ENCODE results near the gene ZNF155.

The ZNF155 gene

GRCh38 chr19:43960411-43960810 lies 23.6 kb upstream of the ZNF155 start:
- H3K9me3 ChIP-seq (replicated peaks; ENCODE audit: low read length): peaks cover 19% of the 10 kb centered on the region

DNA sequence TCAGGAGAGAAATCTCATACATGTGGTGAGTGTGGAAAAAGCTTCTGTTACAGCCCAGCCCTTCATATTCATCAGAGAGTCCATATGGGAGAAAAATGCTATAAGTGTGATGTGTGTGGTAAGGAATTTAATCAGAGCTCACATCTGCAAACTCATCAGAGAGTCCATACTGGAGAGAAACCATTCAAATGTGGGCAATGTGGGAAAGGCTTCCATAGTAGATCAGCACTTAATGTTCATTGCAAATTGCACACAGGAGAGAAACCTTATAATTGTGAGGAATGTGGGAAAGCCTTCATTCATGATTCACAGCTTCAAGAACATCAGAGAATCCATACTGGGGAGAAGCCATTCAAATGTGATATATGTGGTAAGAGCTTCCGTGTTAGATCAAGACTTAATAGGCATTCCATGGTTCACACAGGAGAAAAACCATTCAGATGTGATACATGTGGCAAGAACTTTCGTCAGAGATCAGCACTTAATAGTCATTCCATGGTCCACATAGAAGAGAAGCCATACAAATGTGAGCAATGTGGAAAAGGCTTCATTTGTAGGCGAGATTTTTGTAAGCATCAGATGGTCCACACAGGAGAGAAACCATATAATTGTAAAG lies 17.8 kb upstream of the ZNF155 start:
- no peak overlapping the region for H3K4me2 ChIP-seq (ENCODE audit: low read length)
- H3K4me3 ChIP-seq (ENCODE audit: low read length): peak overlapping the region; percentile 11
- peaks cover 54% of the 10 kb centered on the region for H3K9me3 ChIP-seq (replicated peaks; ENCODE audit: low read length)
- H3K36me3 ChIP-seq (ENCODE audit: insufficient read depth, low read length): peaks cover 64% of the 10 kb centered on the region
- no peak overlapping the region for H3K9ac ChIP-seq (ENCODE audit: low read depth, low read length)
- no peaks in the 10 kb centered on the region for H3K4me1 ChIP-seq (ENCODE audit: control insufficient read depth, insufficient read depth, low read length)
- no peaks in the 10 kb centered on the region for H3K27me3 ChIP-seq (ENCODE audit: control insufficient read depth, insufficient read depth, low read length)

More at GRCh38 chr19:43960411-43960810, 23.6 kb upstream of the ZNF155 start:
- no peaks in the 10 kb centered on the region for H3K4me1 ChIP-seq (ENCODE audit: control insufficient read depth, insufficient read depth, low read length)
- no peak overlapping the region for H3K9ac ChIP-seq (ENCODE audit: low read depth, low read length)
- no peaks in the 10 kb centered on the region for H3K27me3 ChIP-seq (ENCODE audit: control insufficient read depth, insufficient read depth, low read length)
- peaks cover 23% of the 10 kb centered on the region for H3K36me3 ChIP-seq (ENCODE audit: insufficient read depth, low read length)
- H3K4me3 ChIP-seq (ENCODE audit: low read length): no peak overlapping the region
- H3K4me2 ChIP-seq (ENCODE audit: low read length): no peak overlapping the region

- H3K36me3 ChIP-seq (ENCODE audit: insufficient read depth, low read length): no peaks in the 10 kb centered on the region
- H3K4me1 ChIP-seq (ENCODE audit: control insufficient read depth, insufficient read depth, low read length): no peaks in the 10 kb centered on the region
- H3K9me3 ChIP-seq (replicated peaks; ENCODE audit: low read length): peaks cover 4% of the 10 kb centered on the region
- no peak overlapping the region for H3K4me3 ChIP-seq (ENCODE audit: low read length)
- H3K9ac ChIP-seq (ENCODE audit: low read depth, low read length): no peak overlapping the region
- H3K4me2 ChIP-seq (ENCODE audit: low read length): no peak overlapping the region
- no peaks in the 10 kb centered on the region for H3K27me3 ChIP-seq (ENCODE audit: control insufficient read depth, insufficient read depth, low read length)
Measured at GRCh38 chr19:43976732-43977131, 7.3 kb upstream of the ZNF155 start.

GRCh38 chr19:43983544-43983911 lies 460 bp upstream of the ZNF155 start:
- Histone ChIP-seq H3K9ac (ENCODE audit: low read depth, low read length) (no peak overlapping the region), H3K4me1 (ENCODE audit: control insufficient read depth, insufficient read depth, low read length) (peaks cover 5% of the 10 kb centered on the region), H3K4me3 (ENCODE audit: low read length) (peak overlapping the region; percentile 88), H3K36me3 (ENCODE audit: insufficient read depth, low read length) (no peaks in the 10 kb centered on the region), H3K27me3 (ENCODE audit: control insufficient read depth, insufficient read depth, low read length) (no peaks in the 10 kb centered on the region), H3K9me3 (replicated peaks; ENCODE audit: low read length) (no peaks in the 10 kb centered on the region), H3K4me2 (ENCODE audit: low read length) (peak overlapping the region; percentile 79)

- H3K9ac ChIP-seq (ENCODE audit: low read depth, low read length): peak overlapping the region; percentile 77
- H3K4me1 ChIP-seq (ENCODE audit: control insufficient read depth, insufficient read depth, low read length): peaks cover 5% of the 10 kb centered on the region
Measured at GRCh38 chr19:43984687-43985000, 656 bp downstream of the ZNF155 start.

DNA sequence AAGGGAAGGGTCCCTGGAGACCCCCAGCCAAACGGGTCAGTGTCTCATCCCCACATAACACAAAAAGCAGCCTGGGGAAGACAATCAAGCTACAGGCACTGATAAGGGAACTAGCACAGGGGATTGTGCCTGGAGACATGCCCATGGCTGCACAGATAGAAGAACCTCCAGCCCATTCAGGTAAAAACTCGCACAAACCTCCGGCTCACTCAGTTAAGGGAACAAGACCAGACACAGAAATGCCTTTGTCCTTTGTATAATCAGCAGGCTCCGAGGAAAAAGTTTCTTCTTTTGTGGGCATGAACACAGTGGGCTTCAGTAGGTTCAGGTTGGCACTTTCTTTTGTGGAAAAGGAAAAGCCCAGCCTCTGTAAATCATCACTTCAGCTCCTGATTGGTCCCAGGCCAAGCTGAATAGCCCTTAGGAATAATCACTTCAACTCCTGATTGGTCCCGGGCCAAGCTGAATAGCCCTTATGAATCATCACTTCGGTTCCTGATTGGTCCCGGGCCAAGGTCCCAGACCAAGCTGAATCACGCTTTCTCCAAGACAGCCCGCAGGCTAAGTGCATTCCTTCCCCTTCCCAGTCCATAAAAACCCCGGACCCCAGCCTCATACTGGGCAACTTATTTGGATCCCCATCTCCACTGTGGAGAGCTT lies 13.8 kb downstream of the ZNF155 start:
- no peaks in the 10 kb centered on the region for H3K9me3 ChIP-seq (replicated peaks; ENCODE audit: low read length)
- H3K4me3 ChIP-seq (ENCODE audit: low read length): no peak overlapping the region
- H3K4me2 ChIP-seq (ENCODE audit: low read length): no peak overlapping the region
- peaks cover 4% of the 10 kb centered on the region for H3K4me1 ChIP-seq (ENCODE audit: control insufficient read depth, insufficient read depth, low read length)
- H3K27me3 ChIP-seq (ENCODE audit: control insufficient read depth, insufficient read depth, low read length): no peaks in the 10 kb centered on the region
- no peak overlapping the region for H3K9ac ChIP-seq (ENCODE audit: low read depth, low read length)
- H3K36me3 ChIP-seq (ENCODE audit: insufficient read depth, low read length): peaks cover 32% of the 10 kb centered on the region

More at GRCh38 chr19:43984687-43985000, 656 bp downstream of the ZNF155 start:
- H3K9me3 ChIP-seq (replicated peaks; ENCODE audit: low read length): no peaks in the 10 kb centered on the region
- H3K36me3 ChIP-seq (ENCODE audit: insufficient read depth, low read length): peaks cover under 1% of the 10 kb centered on the region
- peak overlapping the region; percentile 88 for H3K4me3 ChIP-seq (ENCODE audit: low read length)
- peak overlapping the region; percentile 79 for H3K4me2 ChIP-seq (ENCODE audit: low read length)
- H3K27me3 ChIP-seq (ENCODE audit: control insufficient read depth, insufficient read depth, low read length): no peaks in the 10 kb centered on the region

- H3K27me3 ChIP-seq (ENCODE audit: control insufficient read depth, insufficient read depth, low read length): no peaks in the 10 kb centered on the region
- H3K4me3 ChIP-seq (ENCODE audit: low read length): peak overlapping the region; percentile 86
- H3K9me3 ChIP-seq (replicated peaks; ENCODE audit: low read length): no peaks in the 10 kb centered on the region
- peak overlapping the region; percentile 87 for H3K4me2 ChIP-seq (ENCODE audit: low read length)
- H3K4me1 ChIP-seq (ENCODE audit: control insufficient read depth, insufficient read depth, low read length): peaks cover 4% of the 10 kb centered on the region
- peak overlapping the region; percentile 77 for H3K9ac ChIP-seq (ENCODE audit: low read depth, low read length)
- peaks cover 5% of the 10 kb centered on the region for H3K36me3 ChIP-seq (ENCODE audit: insufficient read depth, low read length)
Measured at GRCh38 chr19:44002212-44002565, 18.2 kb downstream of the ZNF155 start.

DNA sequence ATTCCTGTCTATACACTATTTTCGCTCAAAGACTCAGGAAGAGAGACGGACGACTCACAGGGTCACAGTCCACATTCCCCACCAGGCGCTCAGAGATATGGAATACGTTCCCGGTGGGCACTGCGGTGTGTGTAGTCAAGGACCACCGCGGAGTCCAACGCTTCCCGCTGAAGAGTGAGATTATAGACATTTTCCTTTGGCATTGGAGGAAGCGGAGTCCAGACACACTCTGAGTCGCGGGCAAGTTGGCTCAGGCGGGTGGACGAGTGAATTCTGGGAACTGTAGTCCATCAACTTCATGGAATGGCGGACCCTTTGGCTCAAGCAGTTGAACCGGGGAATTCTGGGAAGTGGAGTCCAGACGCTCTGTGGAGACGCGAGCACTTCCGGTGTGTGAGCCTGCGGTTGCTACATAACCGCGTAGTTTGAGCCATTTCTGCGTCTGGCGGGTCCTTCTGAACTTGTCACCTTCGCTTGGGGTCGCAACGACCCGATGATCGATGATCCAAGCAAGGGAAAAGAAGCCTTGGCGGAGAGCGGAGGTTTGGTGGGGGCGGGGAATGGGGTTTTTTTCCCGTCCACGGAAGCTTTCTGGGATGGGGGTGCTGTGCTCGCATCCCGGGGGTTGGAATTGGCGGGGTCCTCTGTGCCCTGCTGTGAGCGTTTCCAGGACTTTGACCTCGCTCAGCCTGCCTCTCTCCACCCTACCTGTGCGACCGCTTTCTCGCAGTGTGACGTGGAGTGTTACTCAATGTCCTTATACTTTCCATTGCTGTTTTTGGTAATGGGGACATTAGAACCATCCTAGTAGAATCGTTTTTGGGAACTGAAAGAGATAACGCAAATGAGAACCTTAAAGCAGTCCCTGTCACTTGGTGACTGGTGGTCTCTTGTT lies 18.8 kb downstream of the ZNF155 start, which contains the start of gene ZNF230:
TSS of gene ZNF230 (plus strand) at position 392 of the 895 bp plus-strand sequence. CDS start 4,122 bp downstream, outside the sequence.
- Histone ChIP-seq H3K4me2 (ENCODE audit: low read length) (peak within 1 kb of the TSS; percentile 87), H3K4me3 (ENCODE audit: low read length) (peak within 1 kb of the TSS; percentile 86), H3K9me3 (replicated peaks; ENCODE audit: low read length) (no peaks in the 10 kb centered on the region), H3K36me3 (ENCODE audit: insufficient read depth, low read length) (peaks cover under 1% of the 10 kb centered on the region), H3K9ac (ENCODE audit: low read depth, low read length) (peak within 1 kb of the TSS; percentile 77), H3K27me3 (ENCODE audit: control insufficient read depth, insufficient read depth, low read length) (no peaks in the 10 kb centered on the region), H3K4me1 (ENCODE audit: control insufficient read depth, insufficient read depth, low read length) (peaks cover 4% of the 10 kb centered on the region)

- H3K9ac ChIP-seq (ENCODE audit: low read depth, low read length): peak overlapping the region; percentile 77
- H3K4me3 ChIP-seq (ENCODE audit: low read length): peak overlapping the region; percentile 86
- H3K27me3 ChIP-seq (ENCODE audit: control insufficient read depth, insufficient read depth, low read length): no peaks in the 10 kb centered on the region
- peaks cover 1% of the 10 kb centered on the region for H3K36me3 ChIP-seq (ENCODE audit: insufficient read depth, low read length)
- peaks cover 4% of the 10 kb centered on the region for H3K4me1 ChIP-seq (ENCODE audit: control insufficient read depth, insufficient read depth, low read length)
- H3K4me2 ChIP-seq (ENCODE audit: low read length): peak overlapping the region; percentile 87
- H3K9me3 ChIP-seq (replicated peaks; ENCODE audit: low read length): no peaks in the 10 kb centered on the region
Measured at GRCh38 chr19:44003461-44004009, 19.5 kb downstream of the ZNF155 start.

GRCh38 chr19:44005973-44006372 lies 22.0 kb downstream of the ZNF155 start:
- H3K27me3 ChIP-seq (ENCODE audit: control insufficient read depth, insufficient read depth, low read length): no peaks in the 10 kb centered on the region
- H3K36me3 ChIP-seq (ENCODE audit: insufficient read depth, low read length): peaks cover 25% of the 10 kb centered on the region
- H3K4me2 ChIP-seq (ENCODE audit: low read length): no peak overlapping the region
- no peak overlapping the region for H3K9ac ChIP-seq (ENCODE audit: low read depth, low read length)
- peaks cover 4% of the 10 kb centered on the region for H3K4me1 ChIP-seq (ENCODE audit: control insufficient read depth, insufficient read depth, low read length)
- peaks cover 11% of the 10 kb centered on the region for H3K9me3 ChIP-seq (replicated peaks; ENCODE audit: low read length)
- H3K4me3 ChIP-seq (ENCODE audit: low read length): no peak overlapping the region

DNA sequence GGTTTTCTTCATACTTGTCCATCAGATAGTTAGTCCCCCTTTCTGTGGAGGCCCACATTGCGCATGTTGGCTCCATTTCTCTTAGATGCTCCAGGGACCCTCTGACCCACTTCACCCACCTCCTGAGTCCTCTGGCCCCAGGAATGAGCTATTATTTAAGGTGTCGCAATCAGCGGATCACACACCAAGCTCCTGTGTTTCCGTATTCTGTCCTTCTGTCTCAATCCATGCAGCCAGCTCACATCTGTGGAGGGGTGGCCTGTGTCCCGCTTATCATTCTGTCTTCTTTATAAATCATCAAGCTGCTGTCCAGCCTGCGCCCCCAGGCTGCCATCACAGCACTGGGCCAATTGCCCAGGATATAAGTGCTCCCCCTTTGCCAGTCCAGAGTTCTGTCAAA lies 23.5 kb downstream of the ZNF155 start:
- Histone ChIP-seq H3K4me1 (ENCODE audit: control insufficient read depth, insufficient read depth, low read length) (no peaks in the 10 kb centered on the region), H3K36me3 (ENCODE audit: insufficient read depth, low read length) (peaks cover 35% of the 10 kb centered on the region), H3K9me3 (replicated peaks; ENCODE audit: low read length) (peaks cover 13% of the 10 kb centered on the region), H3K27me3 (ENCODE audit: control insufficient read depth, insufficient read depth, low read length) (no peaks in the 10 kb centered on the region), H3K4me3 (ENCODE audit: low read length) (no peak overlapping the region), H3K4me2 (ENCODE audit: low read length) (no peak overlapping the region), H3K9ac (ENCODE audit: low read depth, low read length) (no peak overlapping the region)
